ENCODE measurements around the gene ORMDL2.
"Not testable (repeated sequence)": the region's sequence is repeated elsewhere in the genome, so short reads cannot be mapped to it uniquely, and the experiment has no call there.

Gene ORMDL2

GRCh38 chr12:55861871-55862270 is 44.0 kb downstream of the ORMDL2 start:
- no peak for DNase-seq

- no peak for DNase-seq
Observed at GRCh38 chr12:55862286-55862685, 44.4 kb downstream of the ORMDL2 start.

GRCh38 chr12:55862931-55863330 is 45.1 kb downstream of the ORMDL2 start:
- DNase-seq, result not testable (repeated sequence)

GRCh38 chr12:55865327-55865726 is 47.5 kb downstream of the ORMDL2 start:
- no peak for DNase-seq

- DNase-seq, result not testable (repeated sequence)
Observed at GRCh38 chr12:55866454-55867004, 48.7 kb downstream of the ORMDL2 start.

Data from GF-D8 (cell line).